Measurements from ENCODE around the gene AGBL4. TPM values are rescaled to one million over a fixed set of nuclear protein-coding genes. Genes with fewer than 3 reads are reported as not detected.

AGBL4 gene
- total RNA-seq, 1 experiment from 2014 or later, result not detected

GRCh38 chr1:48495911-48496310 lies 1527.8 kb downstream of the AGBL4 start:
- Histone ChIP-seq H3K36me3 (no peaks in the 10 kb centered on the region), H3K9me3 (no peaks in the 10 kb centered on the region), H3K27me3 (no peaks in the 10 kb centered on the region), H3K4me3 (no peak overlapping the region)
- no peak for DNase-seq

GRCh38 chr1:48495166-48495565 lies 1528.6 kb downstream of the AGBL4 start:
- no peak for DNase-seq

GRCh38 chr1:48493970-48494769 lies 1529.6 kb downstream of the AGBL4 start:
- DNase-seq, result peak; percentile 84
- no peaks in the 10 kb centered on the region for H3K27me3 ChIP-seq
- no peaks in the 10 kb centered on the region for H3K36me3 ChIP-seq
- no peaks in the 10 kb centered on the region for H3K9me3 ChIP-seq
- H3K4me3 ChIP-seq, result no peak overlapping the region

More at GRCh38 chr1:48495166-48495565, 1528.6 kb downstream of the AGBL4 start:
- Histone ChIP-seq H3K36me3 (no peaks in the 10 kb centered on the region), H3K9me3 (no peaks in the 10 kb centered on the region), H3K27me3 (no peaks in the 10 kb centered on the region), H3K4me3 (no peak overlapping the region)

- no peaks in the 10 kb centered on the region for H3K36me3 ChIP-seq
- no peak overlapping the region for H3K4me3 ChIP-seq
- H3K27me3 ChIP-seq, result no peaks in the 10 kb centered on the region
- no peaks in the 10 kb centered on the region for H3K9me3 ChIP-seq
- DNase-seq, result peak; percentile 14
Measured at GRCh38 chr1:48493041-48493440, 1530.7 kb downstream of the AGBL4 start.

DNA sequence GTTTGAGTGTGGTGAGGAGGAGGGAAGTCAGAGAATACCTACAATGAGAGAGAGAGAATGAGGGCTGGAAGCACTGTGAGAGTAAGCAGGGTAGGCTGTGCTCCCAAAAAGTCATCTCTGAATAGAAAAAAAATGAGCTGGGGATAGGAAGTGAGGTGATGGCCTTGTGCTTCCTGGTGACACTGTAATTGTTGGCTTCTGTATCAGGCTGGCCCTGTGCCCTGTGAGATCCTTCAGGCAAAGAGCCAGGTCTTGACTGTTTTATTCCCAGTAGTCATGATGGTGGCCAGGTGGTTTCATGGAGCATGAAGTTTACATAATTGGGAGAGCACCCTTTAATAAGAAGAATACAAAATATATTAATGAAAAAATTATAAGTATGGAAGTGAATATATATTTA lies 1531.4 kb downstream of the AGBL4 start:
- Histone ChIP-seq H3K27me3 (no peaks in the 10 kb centered on the region), H3K4me3 (no peak overlapping the region), H3K9me3 (no peaks in the 10 kb centered on the region), H3K36me3 (no peaks in the 10 kb centered on the region)
- no peak for DNase-seq

GRCh38 chr1:48488721-48489120 lies 1535.0 kb downstream of the AGBL4 start:
- DNase-seq, result no peak
- no peak overlapping the region for H3K4me3 ChIP-seq
- no peaks in the 10 kb centered on the region for H3K9me3 ChIP-seq
- no peaks in the 10 kb centered on the region for H3K36me3 ChIP-seq
- no peaks in the 10 kb centered on the region for H3K27me3 ChIP-seq

Other genes with a start within 250 kb of the AGBL4 start
- gene ELAVL4, start 85.0 kb upstream of the AGBL4 start, total RNA-seq (2014; rRNA removed; shearing (Covaris generic); ENCODE audit: low replicate concordance), result not detected in 2 replicates